MM.1S (cell line): ENCODE results near the gene HNRNPLL.
"Not testable (repeated sequence)": the region's sequence is repeated elsewhere in the genome, so short reads cannot be mapped to it uniquely, and the experiment has no call there.

Experiments
- EZH2 ChIP-seq: fragments of 300-600 bp; sonication (generic); optimal IDR thresholded peaks from 2 replicates; pipeline ENCODE3; 2017; ENCODE audit warnings: low read depth, mild to moderate bottlenecking, antibody characterized with exemption, low read length, mixed read lengths
- EZH2phosphoT487 ChIP-seq: fragments of 300-600 bp; sonication (generic); IDR thresholded peaks from 2 replicates; pipeline ENCODE4 v1.6.1; 2018; ENCODE audit warnings: antibody characterized with exemption, low read length
- TF ChIP-seq, protein P1 (sequence below): fragments of 300-600 bp; sonication (generic); IDR thresholded peaks from 2 replicates; pipeline ENCODE4 v1.5.1; 2016; ENCODE audit warnings: antibody characterized with exemption, low read length, mixed read lengths

DNA sequence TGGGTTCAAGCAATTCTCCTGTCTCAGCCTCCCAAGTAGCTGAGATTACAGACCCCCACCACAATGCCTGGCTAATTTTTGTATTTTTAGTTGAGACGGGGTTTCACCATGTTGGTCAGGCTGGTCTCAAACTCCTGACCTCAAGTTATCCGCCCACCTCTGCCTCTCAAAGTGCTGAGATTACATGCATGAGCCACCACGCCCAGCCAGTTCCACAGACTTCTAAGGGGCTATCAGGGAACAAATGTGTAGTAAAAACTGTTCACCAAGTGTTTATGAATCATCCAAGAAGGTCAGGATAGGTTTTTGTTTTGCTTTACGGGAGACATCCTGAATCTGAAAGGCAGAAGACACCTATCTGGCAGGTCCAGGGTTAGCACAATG, 60.5 kb downstream of the HNRNPLL start:
- TF ChIP-seq, protein P1, sequence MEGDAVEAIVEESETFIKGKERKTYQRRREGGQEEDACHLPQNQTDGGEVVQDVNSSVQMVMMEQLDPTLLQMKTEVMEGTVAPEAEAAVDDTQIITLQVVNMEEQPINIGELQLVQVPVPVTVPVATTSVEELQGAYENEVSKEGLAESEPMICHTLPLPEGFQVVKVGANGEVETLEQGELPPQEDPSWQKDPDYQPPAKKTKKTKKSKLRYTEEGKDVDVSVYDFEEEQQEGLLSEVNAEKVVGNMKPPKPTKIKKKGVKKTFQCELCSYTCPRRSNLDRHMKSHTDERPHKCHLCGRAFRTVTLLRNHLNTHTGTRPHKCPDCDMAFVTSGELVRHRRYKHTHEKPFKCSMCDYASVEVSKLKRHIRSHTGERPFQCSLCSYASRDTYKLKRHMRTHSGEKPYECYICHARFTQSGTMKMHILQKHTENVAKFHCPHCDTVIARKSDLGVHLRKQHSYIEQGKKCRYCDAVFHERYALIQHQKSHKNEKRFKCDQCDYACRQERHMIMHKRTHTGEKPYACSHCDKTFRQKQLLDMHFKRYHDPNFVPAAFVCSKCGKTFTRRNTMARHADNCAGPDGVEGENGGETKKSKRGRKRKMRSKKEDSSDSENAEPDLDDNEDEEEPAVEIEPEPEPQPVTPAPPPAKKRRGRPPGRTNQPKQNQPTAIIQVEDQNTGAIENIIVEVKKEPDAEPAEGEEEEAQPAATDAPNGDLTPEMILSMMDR = not testable (repeated sequence)
- not testable (repeated sequence) for TF ChIP-seq EZH2phosphoT487, EZH2
